ENCODE data around the gene DMBX1.

Gene DMBX1

DNA sequence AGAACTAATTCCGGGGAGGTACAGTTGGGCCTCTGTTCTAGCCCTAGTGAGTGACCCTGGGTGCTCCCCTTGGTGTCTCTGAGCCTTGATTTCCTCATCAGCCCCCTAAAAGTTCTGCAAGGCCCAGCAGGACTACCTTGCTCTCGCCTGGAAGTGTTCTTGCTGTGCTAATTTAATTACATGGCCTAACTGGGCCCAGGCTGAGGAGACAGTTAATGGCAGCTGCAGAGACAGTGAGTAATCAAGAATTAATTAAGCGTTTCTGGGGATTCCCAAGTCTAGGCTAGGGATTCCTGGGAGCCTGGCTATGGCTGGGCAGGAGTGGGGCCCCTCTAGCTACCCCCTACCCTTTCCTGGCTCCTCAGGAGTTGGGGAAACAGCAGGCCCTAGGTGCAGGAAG lies 24.7 kb upstream of the DMBX1 start:
- Histone ChIP-seq H2AK5ac (ENCODE audit: low read depth, low read length) (no peak overlapping the region), H2BK120ac (ENCODE audit: low read depth, low read length) (no peak overlapping the region), H3K14ac (ENCODE audit: low read length) (no peak overlapping the region), H4K8ac (ENCODE audit: low read depth, low read length) (no peak overlapping the region), H3K27me3 (ENCODE audit: control insufficient read depth in 3 of 3, insufficient read depth in 3 of 3, low read depth in 1 of 3, low read length in 3 of 3) (peaks cover 3 to 97% (median 24%) of the 10 kb centered on the region in 3 experiments), H2BK5ac (ENCODE audit: low read length) (no peak overlapping the region), H3K4me3 (ENCODE audit: low read length in 2 of 2) (no peak overlapping the region), H3K18ac (ENCODE audit: low read length) (no peak overlapping the region), H3K9me3 (replicated peaks in 1 of 2; ENCODE audit: control insufficient read depth in 2 of 2, insufficient read depth in 1 of 2, low read depth in 1 of 2, low read length in 2 of 2) (peaks cover 0 to 2% of the 10 kb centered on the region in 2 donors), H2AFZ (ENCODE audit: low read length) (no peak overlapping the region), H3K27ac (replicated peaks; ENCODE audit: low read length) (no peak overlapping the region), H3K4ac (ENCODE audit: low read length) (no peak overlapping the region), H3K79me1 (ENCODE audit: low read depth, low read length) (no peaks in the 10 kb centered on the region), H2BK15ac (ENCODE audit: low read length) (no peak overlapping the region), H3K36me3 (replicated peaks in 1 of 2; ENCODE audit: control insufficient read depth in 2 of 2, insufficient read depth in 2 of 2, low read length in 2 of 2) (no peaks in the 10 kb centered on the region), H3K9ac (ENCODE audit: low read depth, low read length, poor library complexity) (no peak overlapping the region), H3K4me2 (ENCODE audit: insufficient read depth, low read length, poor library complexity, severe bottlenecking) (no peak overlapping the region), H3K23ac (ENCODE audit: low read depth, low read length, poor library complexity) (no peak overlapping the region), H3K4me1 (ENCODE audit: control insufficient read depth in 2 of 2, insufficient read depth in 1 of 2, low read depth in 1 of 2, low read length in 2 of 2) (peaks cover 8 to 39% of the 10 kb centered on the region in 2 donors), H2BK12ac (ENCODE audit: low read length) (no peak overlapping the region), H4K91ac (ENCODE audit: low read depth, low read length, poor library complexity) (no peak overlapping the region)
- no peak for DNase-seq (ENCODE audit: low spot score)
- no CpG with 5 or more reads among the region's 3 CpGs for WGBS, 2 donors (ENCODE audit: extremely low coverage in 2 of 2, insufficient read length in 2 of 2, insufficient replicate concordance in 1 of 2)

DNA sequence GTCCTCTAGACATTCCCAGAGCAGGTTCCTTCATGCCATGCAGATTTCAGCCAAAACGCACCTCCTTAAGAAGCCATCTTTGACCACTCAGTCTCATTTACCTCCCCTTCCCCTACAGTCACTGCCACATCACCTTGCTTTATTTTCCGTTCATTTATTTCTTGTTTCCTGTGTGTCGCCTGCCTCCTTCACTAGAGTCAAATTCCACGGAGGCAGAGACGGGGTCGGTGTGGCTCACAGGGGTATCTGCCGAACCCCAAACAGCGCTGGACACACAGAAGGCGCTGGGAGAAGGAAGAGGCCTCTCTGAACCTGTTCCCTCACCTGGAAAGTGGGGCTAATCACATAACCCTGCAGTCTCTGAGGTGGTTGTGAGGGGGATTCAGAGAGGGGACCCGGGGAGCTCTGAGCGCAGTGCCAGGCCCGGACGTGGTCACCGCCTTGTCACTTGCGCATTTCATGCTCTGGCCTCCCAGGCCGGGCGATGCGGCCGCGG lies 23.6 kb upstream of the DMBX1 start:
- H2AFZ ChIP-seq (ENCODE audit: low read length) = peak overlapping the region; percentile 96
- no peaks in the 10 kb centered on the region for H3K79me1 ChIP-seq (ENCODE audit: low read depth, low read length)
- H2AK5ac ChIP-seq (ENCODE audit: low read depth, low read length) = no peak overlapping the region
- H3K36me3 ChIP-seq (replicated peaks in 1 of 2; ENCODE audit: control insufficient read depth in 2 of 2, insufficient read depth in 2 of 2, low read length in 2 of 2) = no peaks in the 10 kb centered on the region
- H3K9ac ChIP-seq (ENCODE audit: low read depth, low read length, poor library complexity) = no peak overlapping the region
- H3K4me3 ChIP-seq (ENCODE audit: low read length in 2 of 2) = peak overlapping the region; percentile 48 to 61
- no peak overlapping the region for H4K91ac ChIP-seq (ENCODE audit: low read depth, low read length, poor library complexity)
- peak overlapping the region; percentile 58 for H3K4me2 ChIP-seq (ENCODE audit: insufficient read depth, low read length, poor library complexity, severe bottlenecking)
- H3K4me1 ChIP-seq (ENCODE audit: control insufficient read depth in 2 of 2, insufficient read depth in 1 of 2, low read depth in 1 of 2, low read length in 2 of 2) = peaks cover 8 to 38% of the 10 kb centered on the region in 2 donors
- no peak overlapping the region for H3K27ac ChIP-seq (replicated peaks; ENCODE audit: low read length)
- no peak overlapping the region for H3K14ac ChIP-seq (ENCODE audit: low read length)
- peaks cover 0 to 2% of the 10 kb centered on the region in 2 donors for H3K9me3 ChIP-seq (replicated peaks in 1 of 2; ENCODE audit: control insufficient read depth in 2 of 2, insufficient read depth in 1 of 2, low read depth in 1 of 2, low read length in 2 of 2)
- no peak overlapping the region for H3K4ac ChIP-seq (ENCODE audit: low read length)
- peaks cover 3 to 95% (median 24%) of the 10 kb centered on the region in 3 experiments for H3K27me3 ChIP-seq (ENCODE audit: control insufficient read depth in 3 of 3, insufficient read depth in 3 of 3, low read depth in 1 of 3, low read length in 3 of 3)
- H2BK12ac ChIP-seq (ENCODE audit: low read length) = no peak overlapping the region
- no peak overlapping the region for H4K8ac ChIP-seq (ENCODE audit: low read depth, low read length)
- H2BK15ac ChIP-seq (ENCODE audit: low read length) = no peak overlapping the region
- no peak overlapping the region for H3K23ac ChIP-seq (ENCODE audit: low read depth, low read length, poor library complexity)
- no peak overlapping the region for H2BK5ac ChIP-seq (ENCODE audit: low read length)
- peak; percentile 31 for DNase-seq (ENCODE audit: low spot score)
- no CpG with 5 or more reads among the region's 20 CpGs for WGBS, 2 donors (ENCODE audit: extremely low coverage in 2 of 2, insufficient read length in 2 of 2, insufficient replicate concordance in 1 of 2)
- H2BK120ac ChIP-seq (ENCODE audit: low read depth, low read length) = no peak overlapping the region
- H3K18ac ChIP-seq (ENCODE audit: low read length) = peak overlapping the region; percentile 20

DNA sequence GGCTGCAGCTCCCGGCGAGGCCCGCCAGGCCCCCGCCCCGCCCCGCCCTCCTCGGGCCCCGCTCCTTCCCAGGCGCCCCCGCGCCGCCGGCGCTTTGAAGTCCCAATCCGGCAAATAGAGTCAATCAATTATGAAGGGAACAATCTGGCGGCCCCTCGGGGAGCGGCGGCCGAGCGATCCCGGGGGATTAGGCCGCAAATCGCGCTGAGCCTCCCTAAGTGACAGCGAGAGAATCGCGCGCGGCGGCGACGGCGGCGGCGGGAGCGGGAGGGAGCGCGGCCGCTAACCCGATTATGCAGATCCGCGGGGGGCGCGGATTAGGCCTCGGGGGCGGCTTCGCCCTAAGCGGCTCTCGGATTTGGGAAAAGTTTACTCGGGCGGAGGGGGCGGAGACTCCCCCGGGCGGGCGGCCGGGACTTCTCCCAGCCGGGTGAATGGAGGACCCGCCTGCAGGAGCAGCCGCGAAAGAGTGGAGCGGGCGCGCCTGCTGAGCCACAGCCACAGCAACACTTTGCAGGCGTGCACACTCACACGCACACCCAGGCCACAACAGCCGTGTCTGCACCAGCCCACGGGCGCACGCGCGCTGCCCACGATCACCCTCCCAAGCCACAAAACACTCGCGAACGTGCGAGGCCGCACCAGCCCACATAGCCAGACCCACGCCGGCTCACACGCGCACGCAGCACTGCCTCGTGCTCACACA lies 23.0 kb upstream of the DMBX1 start:
- Histone ChIP-seq H2AFZ (ENCODE audit: low read length) (peak overlapping the region; percentile 96), H2BK120ac (ENCODE audit: low read depth, low read length) (no peak overlapping the region), H3K4me3 (ENCODE audit: low read length in 2 of 2) (peak overlapping the region; percentile 48 to 75), H3K27ac (replicated peaks; ENCODE audit: low read length) (peak overlapping the region; percentile 55), H3K27me3 (ENCODE audit: control insufficient read depth in 3 of 3, insufficient read depth in 3 of 3, low read depth in 1 of 3, low read length in 3 of 3) (peaks cover 3 to 95% (median 24%) of the 10 kb centered on the region in 3 experiments), H3K23ac (ENCODE audit: low read depth, low read length, poor library complexity) (peak overlapping the region; percentile 90), H2BK12ac (ENCODE audit: low read length) (peak overlapping the region; percentile 87), H2AK5ac (ENCODE audit: low read depth, low read length) (peak overlapping the region; percentile 97), H3K4me1 (ENCODE audit: control insufficient read depth in 2 of 2, insufficient read depth in 1 of 2, low read depth in 1 of 2, low read length in 2 of 2) (peaks cover 8 to 32% of the 10 kb centered on the region in 2 donors), H2BK5ac (ENCODE audit: low read length) (no peak overlapping the region), H3K4ac (ENCODE audit: low read length) (peak overlapping the region; percentile 90), H4K8ac (ENCODE audit: low read depth, low read length) (no peak overlapping the region), H2BK15ac (ENCODE audit: low read length) (peak overlapping the region; percentile 86), H3K4me2 (ENCODE audit: insufficient read depth, low read length, poor library complexity, severe bottlenecking) (peak overlapping the region; percentile 58), H4K91ac (ENCODE audit: low read depth, low read length, poor library complexity) (no peak overlapping the region), H3K9me3 (replicated peaks in 1 of 2; ENCODE audit: control insufficient read depth in 2 of 2, insufficient read depth in 1 of 2, low read depth in 1 of 2, low read length in 2 of 2) (peaks cover 0 to 2% of the 10 kb centered on the region in 2 donors), H3K14ac (ENCODE audit: low read length) (peak overlapping the region; percentile 98), H3K9ac (ENCODE audit: low read depth, low read length, poor library complexity) (peak overlapping the region; percentile 87), H3K36me3 (replicated peaks in 1 of 2; ENCODE audit: control insufficient read depth in 2 of 2, insufficient read depth in 2 of 2, low read length in 2 of 2) (no peaks in the 10 kb centered on the region), H3K79me1 (ENCODE audit: low read depth, low read length) (no peaks in the 10 kb centered on the region), H3K18ac (ENCODE audit: low read length) (peak overlapping the region; percentile 98)
- WGBS, 2 donors (ENCODE audit: extremely low coverage in 2 of 2, insufficient read length in 2 of 2, insufficient replicate concordance in 1 of 2) = no CpG with 5 or more reads among the region's 84 CpGs
- DNase-seq (ENCODE audit: low spot score) = peak; percentile 95

DNA sequence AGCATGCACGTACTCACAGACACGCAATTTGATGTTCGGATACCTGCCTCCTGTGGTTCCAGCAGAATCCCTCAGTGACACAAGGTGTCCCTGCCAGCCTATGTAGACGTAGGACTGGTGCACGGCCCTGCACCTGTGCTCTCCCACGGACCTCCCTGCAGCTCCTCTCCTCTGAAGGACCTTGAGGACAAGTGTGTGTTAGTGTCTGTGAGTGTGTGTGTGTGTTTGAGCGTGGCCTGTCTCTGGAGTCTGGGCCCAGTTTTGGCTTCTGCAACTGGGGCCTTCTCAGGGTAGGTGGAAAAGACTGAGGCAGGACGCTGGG lies 22.5 kb upstream of the DMBX1 start:
- no CpG with 5 or more reads among the region's 8 CpGs for WGBS, 2 donors (ENCODE audit: extremely low coverage in 2 of 2, insufficient read length in 2 of 2, insufficient replicate concordance in 1 of 2)
- peak overlapping the region; percentile 96 for H2AFZ ChIP-seq (ENCODE audit: low read length)
- H2BK12ac ChIP-seq (ENCODE audit: low read length) = peak overlapping the region; percentile 87
- H3K18ac ChIP-seq (ENCODE audit: low read length) = peak overlapping the region; percentile 98
- peak overlapping the region; percentile 55 for H3K27ac ChIP-seq (replicated peaks; ENCODE audit: low read length)
- peak overlapping the region; percentile 48 to 75 for H3K4me3 ChIP-seq (ENCODE audit: low read length in 2 of 2)
- H3K27me3 ChIP-seq (ENCODE audit: control insufficient read depth in 3 of 3, insufficient read depth in 3 of 3, low read depth in 1 of 3, low read length in 3 of 3) = peaks cover 3 to 95% (median 24%) of the 10 kb centered on the region in 3 experiments
- no peak overlapping the region for H4K8ac ChIP-seq (ENCODE audit: low read depth, low read length)
- H3K36me3 ChIP-seq (replicated peaks in 1 of 2; ENCODE audit: control insufficient read depth in 2 of 2, insufficient read depth in 2 of 2, low read length in 2 of 2) = no peaks in the 10 kb centered on the region
- H3K23ac ChIP-seq (ENCODE audit: low read depth, low read length, poor library complexity) = peak overlapping the region; percentile 90
- H3K4ac ChIP-seq (ENCODE audit: low read length) = peak overlapping the region; percentile 90
- H3K4me2 ChIP-seq (ENCODE audit: insufficient read depth, low read length, poor library complexity, severe bottlenecking) = peak overlapping the region; percentile 58
- no peak for DNase-seq (ENCODE audit: low spot score)
- peak overlapping the region; percentile 86 for H2BK15ac ChIP-seq (ENCODE audit: low read length)
- peak overlapping the region; percentile 98 for H3K14ac ChIP-seq (ENCODE audit: low read length)
- no peak overlapping the region for H4K91ac ChIP-seq (ENCODE audit: low read depth, low read length, poor library complexity)
- peak overlapping the region; percentile 97 for H2AK5ac ChIP-seq (ENCODE audit: low read depth, low read length)
- H3K9ac ChIP-seq (ENCODE audit: low read depth, low read length, poor library complexity) = peak overlapping the region; percentile 87
- H3K9me3 ChIP-seq (replicated peaks in 1 of 2; ENCODE audit: control insufficient read depth in 2 of 2, insufficient read depth in 1 of 2, low read depth in 1 of 2, low read length in 2 of 2) = peaks cover 0 to 2% of the 10 kb centered on the region in 2 donors
- H2BK5ac ChIP-seq (ENCODE audit: low read length) = no peak overlapping the region
- no peaks in the 10 kb centered on the region for H3K79me1 ChIP-seq (ENCODE audit: low read depth, low read length)
- no peak overlapping the region for H2BK120ac ChIP-seq (ENCODE audit: low read depth, low read length)
- H3K4me1 ChIP-seq (ENCODE audit: control insufficient read depth in 2 of 2, insufficient read depth in 1 of 2, low read depth in 1 of 2, low read length in 2 of 2) = peaks cover 8 to 27% of the 10 kb centered on the region in 2 donors
